Measurements from ENCODE around the gene RCSD1.
A peak's percentile ranks its signal among the peaks of the same experiment; 100 is the strongest.
"Not testable (repeated sequence)": the region's sequence is repeated elsewhere in the genome, so short reads cannot be mapped to it uniquely, and the experiment has no call there.

RCSD1 gene

DNA sequence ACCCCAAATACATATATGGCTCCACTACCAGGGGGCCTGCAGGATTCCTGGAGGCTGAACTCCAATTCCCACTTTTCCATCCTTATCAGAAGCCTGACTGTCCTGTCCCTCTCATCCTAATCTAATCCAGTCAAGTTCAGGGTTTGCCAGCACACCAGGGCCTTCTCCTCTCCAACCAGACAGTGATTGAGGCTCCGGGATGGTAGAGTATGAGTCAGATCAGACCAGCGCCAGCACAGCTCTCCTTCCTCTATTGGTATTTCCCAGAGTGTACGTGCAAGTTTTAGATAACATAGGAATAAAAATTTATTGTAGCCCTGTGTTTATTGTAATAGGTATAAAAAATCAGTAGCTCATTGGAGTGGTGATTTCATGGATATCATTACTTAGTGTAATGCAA, 24.5 kb upstream of the RCSD1 start:
- no peak overlapping the region for H3K4me3 ChIP-seq (ENCODE audit: low read depth, low read length)
- TF ChIP-seq, protein P1, sequence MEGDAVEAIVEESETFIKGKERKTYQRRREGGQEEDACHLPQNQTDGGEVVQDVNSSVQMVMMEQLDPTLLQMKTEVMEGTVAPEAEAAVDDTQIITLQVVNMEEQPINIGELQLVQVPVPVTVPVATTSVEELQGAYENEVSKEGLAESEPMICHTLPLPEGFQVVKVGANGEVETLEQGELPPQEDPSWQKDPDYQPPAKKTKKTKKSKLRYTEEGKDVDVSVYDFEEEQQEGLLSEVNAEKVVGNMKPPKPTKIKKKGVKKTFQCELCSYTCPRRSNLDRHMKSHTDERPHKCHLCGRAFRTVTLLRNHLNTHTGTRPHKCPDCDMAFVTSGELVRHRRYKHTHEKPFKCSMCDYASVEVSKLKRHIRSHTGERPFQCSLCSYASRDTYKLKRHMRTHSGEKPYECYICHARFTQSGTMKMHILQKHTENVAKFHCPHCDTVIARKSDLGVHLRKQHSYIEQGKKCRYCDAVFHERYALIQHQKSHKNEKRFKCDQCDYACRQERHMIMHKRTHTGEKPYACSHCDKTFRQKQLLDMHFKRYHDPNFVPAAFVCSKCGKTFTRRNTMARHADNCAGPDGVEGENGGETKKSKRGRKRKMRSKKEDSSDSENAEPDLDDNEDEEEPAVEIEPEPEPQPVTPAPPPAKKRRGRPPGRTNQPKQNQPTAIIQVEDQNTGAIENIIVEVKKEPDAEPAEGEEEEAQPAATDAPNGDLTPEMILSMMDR (conservative IDR thresholded peaks at IDR 0.05; ENCODE audit: low read depth, low read length) = no peak
- DNase-seq (ENCODE audit: low read depth) = no peak

DNA sequence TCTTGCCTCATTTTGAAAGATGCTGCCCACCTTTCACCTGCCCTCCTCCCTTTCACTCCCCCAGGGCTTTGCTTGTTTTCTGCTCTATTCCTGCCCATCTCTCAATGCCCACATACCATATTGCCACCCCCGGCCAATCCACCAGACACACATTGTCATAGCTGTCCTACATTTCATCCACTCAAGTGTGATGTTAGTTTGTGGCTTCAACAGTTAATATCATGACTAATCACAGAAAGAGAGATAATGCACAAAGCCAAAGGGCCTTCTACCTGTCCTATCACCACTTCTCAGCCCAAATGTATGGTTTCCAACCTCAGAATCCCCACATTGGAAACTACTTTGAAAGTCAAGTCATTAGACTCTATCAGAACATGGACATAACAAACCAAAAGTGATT, 18.0 kb upstream of the RCSD1 start:
- DNase-seq (ENCODE audit: low read depth) = no peak
- H3K4me3 ChIP-seq (ENCODE audit: low read depth, low read length) = no peak overlapping the region

DNA sequence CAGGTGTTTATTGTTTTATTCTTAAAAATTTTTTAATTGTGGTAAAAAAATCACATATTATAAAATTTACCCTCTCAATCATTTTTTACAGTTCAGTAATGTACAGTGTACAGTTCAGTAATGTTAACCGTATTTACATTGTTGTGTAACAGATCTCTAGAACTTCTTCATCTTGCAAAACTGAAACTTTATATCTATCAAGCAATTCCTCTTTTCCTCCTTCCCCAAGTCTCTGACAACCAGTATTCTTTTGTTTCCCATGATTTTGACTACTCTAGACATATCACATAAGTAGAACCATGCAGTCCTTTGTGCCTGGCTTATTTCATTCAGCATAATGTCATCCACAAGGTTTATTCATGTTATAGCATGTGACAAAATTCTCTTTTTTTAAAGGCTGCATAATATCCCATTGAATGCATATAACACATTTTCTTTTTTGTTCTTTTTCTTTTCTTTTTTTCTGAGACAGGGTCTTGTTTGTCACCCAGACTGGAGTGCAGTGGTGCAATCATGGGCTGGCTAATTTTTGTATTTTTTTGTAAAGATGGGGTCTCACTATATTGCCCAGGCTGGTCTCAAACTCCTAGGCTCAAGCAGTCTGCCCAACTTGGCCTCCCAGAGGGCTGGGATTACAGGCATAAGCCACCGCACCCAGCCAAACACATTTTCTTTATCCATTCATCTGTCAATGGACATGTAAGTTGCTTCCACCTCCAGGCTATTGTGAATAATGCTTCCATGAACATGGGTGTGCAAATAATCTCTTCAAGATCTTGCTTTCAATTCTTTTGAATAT, 17.2 kb upstream of the RCSD1 start:
- TF ChIP-seq, protein P1 (conservative IDR thresholded peaks at IDR 0.05; ENCODE audit: low read depth, low read length) = no peak
- H3K4me3 ChIP-seq (ENCODE audit: low read depth, low read length) = no peak overlapping the region
- DNase-seq (ENCODE audit: low read depth) = no peak

More for the DNA sequence above, 18.0 kb upstream of the RCSD1 start:
- TF ChIP-seq, protein P1 (conservative IDR thresholded peaks at IDR 0.05; ENCODE audit: low read depth, low read length) = no peak

DNA sequence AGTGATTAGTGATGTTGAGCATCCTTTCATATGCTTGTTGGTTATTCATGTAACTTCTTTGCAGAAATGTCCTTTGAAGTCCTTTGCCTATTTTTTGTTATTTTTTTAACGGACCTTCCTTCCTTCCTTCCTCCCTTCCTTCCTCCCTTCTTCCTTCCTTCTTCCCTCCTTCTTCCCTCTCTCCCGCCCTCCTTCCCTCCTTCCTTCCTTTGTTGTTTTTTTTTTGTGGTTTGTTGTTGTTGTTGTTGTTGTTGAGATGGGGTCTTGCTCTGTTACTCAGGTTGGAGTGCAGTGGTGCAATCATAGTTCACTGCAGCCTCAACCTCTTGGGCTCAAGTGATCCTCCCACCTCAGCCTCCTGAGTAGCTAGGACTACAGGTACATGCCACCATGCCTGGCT, 16.0 kb upstream of the RCSD1 start:
- not testable (repeated sequence) for H3K4me3 ChIP-seq (ENCODE audit: low read depth, low read length); DNase-seq (ENCODE audit: low read depth)

DNA sequence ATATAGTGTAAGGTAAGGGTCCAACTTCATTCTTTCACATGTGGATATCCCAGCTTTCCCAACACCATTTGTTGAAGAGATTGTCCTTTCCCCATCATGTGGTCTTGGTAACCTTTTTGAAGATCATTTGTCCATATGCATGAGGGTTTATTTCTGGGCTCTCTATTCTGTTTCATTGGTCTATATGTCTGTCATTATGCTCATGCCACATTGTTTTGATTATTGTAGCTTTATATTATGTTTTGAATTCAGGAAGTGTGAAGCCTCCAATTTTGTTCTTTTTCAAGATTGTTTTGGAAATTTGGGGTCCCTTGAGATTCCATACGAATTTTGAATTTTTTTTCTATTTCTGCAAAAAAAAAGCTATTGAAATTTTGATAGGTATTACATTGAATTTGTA, 15.2 kb upstream of the RCSD1 start:
- no peak for DNase-seq (ENCODE audit: low read depth)
- TF ChIP-seq, protein P1 (conservative IDR thresholded peaks at IDR 0.05; ENCODE audit: low read depth, low read length) = no peak
- no peak overlapping the region for H3K4me3 ChIP-seq (ENCODE audit: low read depth, low read length)

DNA sequence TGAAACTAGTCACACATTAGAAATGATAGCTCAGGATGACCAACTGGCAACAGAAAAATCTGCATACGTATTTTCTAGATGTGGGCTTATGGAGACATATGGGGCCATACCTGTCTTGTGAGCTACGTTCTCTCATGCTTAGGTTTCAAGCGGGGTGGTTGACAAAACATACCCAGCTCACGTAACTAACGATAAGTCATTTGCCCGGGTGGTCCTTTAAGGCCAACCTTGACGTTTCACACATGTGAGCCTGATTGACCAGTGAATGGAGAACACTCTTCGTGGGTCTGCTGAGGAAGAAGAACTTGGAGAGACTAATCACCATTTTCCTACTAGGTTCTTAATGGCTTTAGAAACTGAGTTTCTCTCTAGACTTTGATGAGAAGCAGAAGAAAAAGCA, 13.5 kb upstream of the RCSD1 start:
- DNase-seq (ENCODE audit: low read depth) = no peak
- TF ChIP-seq, protein P1 (conservative IDR thresholded peaks at IDR 0.05; ENCODE audit: low read depth, low read length) = no peak
- no peak overlapping the region for H3K4me3 ChIP-seq (ENCODE audit: low read depth, low read length)

DNA sequence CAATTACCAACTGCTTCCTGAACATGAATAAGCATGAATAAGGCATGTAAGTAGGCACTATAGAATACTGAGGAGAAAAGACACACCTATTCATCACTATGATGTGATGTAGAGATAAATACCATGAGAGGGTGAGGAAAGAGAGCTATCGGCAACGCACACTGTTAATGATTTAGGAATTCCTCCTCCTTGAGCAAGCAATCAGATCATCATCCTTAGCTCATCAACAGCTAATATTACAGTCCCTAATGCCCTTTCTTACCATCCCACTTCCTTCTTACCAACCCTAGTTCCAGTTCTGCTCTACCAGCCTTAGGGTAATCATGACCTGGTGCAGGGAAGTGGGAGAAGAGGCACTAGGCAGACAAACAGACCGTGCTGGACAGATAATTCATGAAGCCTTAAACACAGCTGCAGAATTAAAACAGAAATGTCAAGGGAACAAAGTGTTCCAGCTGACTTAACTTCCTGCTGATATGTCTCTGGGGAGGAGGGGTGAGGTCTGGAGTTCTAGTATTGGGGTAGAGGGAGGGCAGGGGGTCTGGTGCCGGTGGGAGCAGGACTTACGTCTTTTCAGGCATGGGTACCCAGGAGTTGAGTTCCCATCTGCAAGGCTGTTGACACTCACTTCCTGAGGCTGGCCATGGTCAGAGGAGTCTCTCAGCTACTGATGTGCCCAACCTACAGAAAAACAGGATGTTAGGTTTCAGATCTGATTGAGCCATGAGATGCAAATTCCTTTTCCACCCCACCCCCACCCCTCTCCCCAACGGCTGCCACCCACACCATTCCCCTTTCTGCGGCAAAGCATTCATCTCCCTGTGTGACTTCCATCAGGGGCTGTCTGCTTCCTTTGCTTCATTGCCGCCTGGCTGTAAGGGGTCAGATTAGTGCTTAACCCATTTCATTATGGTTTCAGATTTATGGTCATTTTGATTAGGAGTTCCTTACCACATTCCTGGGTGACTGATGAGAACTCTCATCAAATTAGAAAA, 12.6 kb upstream of the RCSD1 start:
- peak; percentile 82 for DNase-seq (ENCODE audit: low read depth)
- TF ChIP-seq, protein P1 (conservative IDR thresholded peaks at IDR 0.05; ENCODE audit: low read depth, low read length) = no peak
- peak overlapping the region; percentile 20 for H3K4me3 ChIP-seq (ENCODE audit: low read depth, low read length)
